Endometrial microvascular endothelial cells (primary cell): ENCODE measurements around the gene FSTL4. TPM values are rescaled to one million over a fixed set of nuclear protein-coding genes. Genes with fewer than 3 reads are reported as not detected.

ENCODE experiments used
- in situ Hi-C: cut with HindIII; loops from 2 replicates; pipeline ENCODE4 v1.10.0; 2017; ENCODE audit warnings: low sequenced_read_pairs, low pct_unique_long_range_greater_than_20kb; ENCODE audit errors: inconsistent ontology term
- total RNA-seq: library from RNA; depleted of rRNA; stranded (reverse); fragments of >200 nt; gene quantifications from one replicate; pipeline ENCODE4 v1.2.3, GENCODE V29; 2015; ENCODE audit errors: inconsistent ontology term

The FSTL4 gene
- total RNA-seq, 1 donor from 2014 or later = not detected

- in situ Hi-C loops = no loop called here
These were observed 371.8 kb downstream of the FSTL4 start for GRCh38 chr5:133240425-133241091.

GRCh38 chr5:133238426-133239205 is 373.7 kb downstream of the FSTL4 start:
- in situ Hi-C loops = no loop called here

- in situ Hi-C loops = no loop called here
These were observed 375.4 kb downstream of the FSTL4 start for GRCh38 chr5:133236976-133237375.

- in situ Hi-C loops = no loop called here
These were observed 375.8 kb downstream of the FSTL4 start for GRCh38 chr5:133236541-133236951.

GRCh38 chr5:133235696-133236426 is 376.5 kb downstream of the FSTL4 start:
- in situ Hi-C loops = no loop called here

- in situ Hi-C loops = no loop called here
These were observed 377.4 kb downstream of the FSTL4 start for GRCh38 chr5:133234911-133235310.

- in situ Hi-C loops = no loop called here
These were observed 378.1 kb downstream of the FSTL4 start for GRCh38 chr5:133234273-133234672.

GRCh38 chr5:133233616-133234015 is 378.7 kb downstream of the FSTL4 start:
- in situ Hi-C loops = no loop called here

- in situ Hi-C loops = no loop called here
These were observed 379.4 kb downstream of the FSTL4 start for GRCh38 chr5:133232911-133233310.

- in situ Hi-C loops = no loop called here
These were observed 379.9 kb downstream of the FSTL4 start for GRCh38 chr5:133232435-133232834.

- in situ Hi-C loops = no loop called here
These were observed 380.3 kb downstream of the FSTL4 start for GRCh38 chr5:133232011-133232410.

- in situ Hi-C loops = no loop called here
These were observed 381.3 kb downstream of the FSTL4 start for GRCh38 chr5:133230823-133231578.

- in situ Hi-C loops = no loop called here
These were observed 382.2 kb downstream of the FSTL4 start for GRCh38 chr5:133229931-133230664.

- in situ Hi-C loops = no loop called here
These were observed 384.0 kb downstream of the FSTL4 start for GRCh38 chr5:133228316-133228715.

- in situ Hi-C loops = no loop called here
These were observed 384.4 kb downstream of the FSTL4 start for GRCh38 chr5:133227897-133228296.

- in situ Hi-C loops = no loop called here
These were observed 385.3 kb downstream of the FSTL4 start for GRCh38 chr5:133227082-133227481.

GRCh38 chr5:133226186-133226585 is 386.2 kb downstream of the FSTL4 start:
- in situ Hi-C loops = no loop called here

GRCh38 chr5:133225671-133226152 is 386.6 kb downstream of the FSTL4 start:
- in situ Hi-C loops = no loop called here
